ENCODE measurements around the gene CARMIL1.

DNA sequence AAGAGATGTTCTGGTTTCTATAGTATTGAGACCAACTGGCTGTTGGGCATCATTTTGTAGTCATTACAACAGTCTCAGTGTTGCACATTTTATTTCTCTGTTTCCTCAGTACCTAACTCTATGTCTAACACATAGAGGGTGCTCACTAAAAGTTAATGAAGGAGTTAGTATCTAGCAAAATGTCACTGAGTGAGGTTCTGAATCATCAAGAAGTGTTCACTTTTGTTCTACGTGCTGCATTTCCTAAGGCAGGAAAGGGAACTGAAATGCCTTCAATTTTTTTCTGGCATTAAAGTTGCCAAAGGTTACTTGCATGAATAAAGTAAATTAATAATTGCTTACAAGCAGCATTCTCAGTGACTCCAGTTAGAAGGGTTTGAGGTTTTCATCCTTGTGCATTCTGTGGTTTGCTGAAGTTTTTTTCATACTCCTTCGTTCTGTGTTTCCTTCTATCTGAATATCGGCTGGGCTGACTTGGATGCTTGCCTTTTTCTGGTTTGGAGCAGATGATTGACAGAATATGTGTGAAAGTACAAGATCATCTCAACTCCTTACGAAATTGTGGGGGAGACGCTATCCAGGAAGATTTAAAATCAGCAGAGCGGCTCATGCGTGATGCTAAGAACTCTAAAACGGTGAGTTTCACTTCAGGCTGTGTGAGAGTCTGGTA lies 258.3 kb downstream of the CARMIL1 start:
- TF ChIP-seq CTCF (tag by site-specific recombination; IDR thresholded peaks at IDR 0.05) (no peak), ZBTB8A (tag by site-specific recombination; IDR thresholded peaks at IDR 0.05) (no peak), SP2 (tag by site-specific recombination; IDR thresholded peaks at IDR 0.05) (no peak), ZNF600 (tag by site-specific recombination; IDR thresholded peaks at IDR 0.05) (no peak), ZNF174 (tag by site-specific recombination; IDR thresholded peaks at IDR 0.05) (no peak), ZNF571 (tag by site-specific recombination; IDR thresholded peaks at IDR 0.05) (no peak)
- TF ChIP-seq, protein P1, sequence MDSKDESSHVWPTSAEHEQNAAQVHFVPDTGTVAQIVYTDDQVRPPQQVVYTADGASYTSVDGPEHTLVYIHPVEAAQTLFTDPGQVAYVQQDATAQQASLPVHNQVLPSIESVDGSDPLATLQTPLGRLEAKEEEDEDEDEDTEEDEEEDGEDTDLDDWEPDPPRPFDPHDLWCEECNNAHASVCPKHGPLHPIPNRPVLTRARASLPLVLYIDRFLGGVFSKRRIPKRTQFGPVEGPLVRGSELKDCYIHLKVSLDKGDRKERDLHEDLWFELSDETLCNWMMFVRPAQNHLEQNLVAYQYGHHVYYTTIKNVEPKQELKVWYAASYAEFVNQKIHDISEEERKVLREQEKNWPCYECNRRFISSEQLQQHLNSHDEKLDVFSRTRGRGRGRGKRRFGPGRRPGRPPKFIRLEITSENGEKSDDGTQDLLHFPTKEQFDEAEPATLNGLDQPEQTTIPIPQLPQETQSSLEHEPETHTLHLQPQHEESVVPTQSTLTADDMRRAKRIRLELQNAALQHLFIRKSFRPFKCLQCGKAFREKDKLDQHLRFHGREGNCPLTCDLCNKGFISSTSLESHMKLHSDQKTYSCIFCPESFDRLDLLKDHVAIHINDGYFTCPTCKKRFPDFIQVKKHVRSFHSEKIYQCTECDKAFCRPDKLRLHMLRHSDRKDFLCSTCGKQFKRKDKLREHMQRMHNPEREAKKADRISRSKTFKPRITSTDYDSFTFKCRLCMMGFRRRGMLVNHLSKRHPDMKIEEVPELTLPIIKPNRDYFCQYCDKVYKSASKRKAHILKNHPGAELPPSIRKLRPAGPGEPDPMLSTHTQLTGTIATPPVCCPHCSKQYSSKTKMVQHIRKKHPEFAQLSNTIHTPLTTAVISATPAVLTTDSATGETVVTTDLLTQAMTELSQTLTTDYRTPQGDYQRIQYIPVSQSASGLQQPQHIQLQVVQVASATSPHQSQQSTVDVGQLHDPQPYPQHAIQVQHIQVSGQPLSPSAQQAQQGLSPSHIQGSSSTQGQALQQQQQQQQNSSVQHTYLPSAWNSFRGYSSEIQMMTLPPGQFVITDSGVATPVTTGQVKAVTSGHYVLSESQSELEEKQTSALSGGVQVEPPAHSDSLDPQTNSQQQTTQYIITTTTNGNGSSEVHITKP (tag by site-specific recombination; IDR thresholded peaks at IDR 0.05): no peak
- TF ChIP-seq, protein P2, sequence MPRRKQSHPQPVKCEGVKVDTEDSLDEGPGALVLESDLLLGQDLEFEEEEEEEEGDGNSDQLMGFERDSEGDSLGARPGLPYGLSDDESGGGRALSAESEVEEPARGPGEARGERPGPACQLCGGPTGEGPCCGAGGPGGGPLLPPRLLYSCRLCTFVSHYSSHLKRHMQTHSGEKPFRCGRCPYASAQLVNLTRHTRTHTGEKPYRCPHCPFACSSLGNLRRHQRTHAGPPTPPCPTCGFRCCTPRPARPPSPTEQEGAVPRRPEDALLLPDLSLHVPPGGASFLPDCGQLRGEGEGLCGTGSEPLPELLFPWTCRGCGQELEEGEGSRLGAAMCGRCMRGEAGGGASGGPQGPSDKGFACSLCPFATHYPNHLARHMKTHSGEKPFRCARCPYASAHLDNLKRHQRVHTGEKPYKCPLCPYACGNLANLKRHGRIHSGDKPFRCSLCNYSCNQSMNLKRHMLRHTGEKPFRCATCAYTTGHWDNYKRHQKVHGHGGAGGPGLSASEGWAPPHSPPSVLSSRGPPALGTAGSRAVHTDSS (tag by site-specific recombination; IDR thresholded peaks at IDR 0.05): no peak
